Activated T-cell treated with anti-CD3 and anti-CD28 coated beads for 1 hour (primary cell): ENCODE results near the gene UGT2A2.

Experiments used
- DNase-seq: peaks from one replicate; pipeline ENCODE4 v3.0.0-alpha.2; 2020; ENCODE audit warnings: low read depth

Gene UGT2A2

DNA sequence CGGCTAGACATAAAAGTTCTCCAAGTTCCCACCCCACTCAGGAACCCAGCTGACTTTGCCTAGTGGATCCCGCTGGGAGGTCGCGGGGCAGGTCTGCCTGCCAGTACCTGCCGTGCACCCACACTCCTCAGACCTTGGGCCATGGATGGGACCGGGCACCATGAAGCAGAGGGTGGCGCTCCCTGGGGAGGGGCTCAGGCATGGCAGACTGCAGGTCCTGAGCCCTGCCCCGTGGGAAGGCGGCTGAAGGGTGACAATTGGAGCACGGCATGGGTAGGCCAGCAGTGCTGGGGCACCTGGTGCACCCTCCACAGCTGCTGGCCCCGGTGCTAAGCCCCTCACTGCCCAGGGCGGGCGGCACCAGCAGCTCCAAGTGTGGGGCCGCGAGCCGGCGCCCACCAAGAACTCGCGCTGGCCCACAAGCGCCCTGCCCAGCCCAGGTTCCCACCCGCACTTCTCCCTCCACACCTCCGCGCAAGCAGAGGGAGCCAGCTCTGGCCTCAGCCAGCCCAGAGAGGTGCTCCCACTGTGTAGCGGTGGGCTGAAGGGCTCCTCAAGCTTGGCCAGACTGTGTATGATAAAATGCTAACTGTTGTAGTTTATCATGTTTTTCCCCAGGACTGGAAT lies 63.1 kb downstream of the UGT2A2 start:
- no peak for DNase-seq

DNA sequence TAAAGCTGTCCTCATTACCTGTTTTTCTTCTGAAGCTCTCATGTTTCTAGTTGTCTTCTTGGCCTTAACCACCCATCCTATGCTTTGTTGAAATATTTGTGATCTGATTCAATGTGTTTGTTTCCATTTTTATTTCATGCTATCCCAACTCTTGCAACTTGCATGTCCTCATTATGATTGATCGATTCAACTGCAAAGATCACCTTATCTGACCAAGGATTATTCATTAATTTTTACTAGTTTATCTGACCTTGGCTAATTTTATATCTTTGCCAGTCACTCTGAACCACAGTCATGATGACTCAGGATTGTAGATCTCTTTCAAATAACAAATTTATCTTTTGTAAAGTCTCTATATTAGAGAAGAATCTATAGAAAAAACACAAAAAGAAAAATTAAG lies 70.7 kb downstream of the UGT2A2 start:
- DNase-seq, result no peak

DNA sequence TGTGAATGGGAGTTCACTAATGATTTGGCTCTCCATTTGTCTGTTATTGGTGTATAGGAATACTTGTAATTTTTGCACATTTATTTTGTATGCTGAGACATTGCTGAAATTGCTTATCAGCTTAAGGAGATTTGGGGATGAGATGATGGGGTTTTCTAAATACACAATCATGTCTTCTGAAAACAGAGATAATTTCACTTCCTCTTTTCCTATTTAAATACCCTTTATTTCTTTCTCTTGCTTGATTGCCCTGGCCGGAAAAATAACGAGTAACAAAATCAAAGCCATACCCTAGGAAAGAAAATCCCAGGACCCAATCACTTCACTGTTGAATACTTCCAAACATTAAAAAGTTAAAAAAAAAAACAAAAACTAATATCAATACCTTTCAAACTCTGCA lies 76.0 kb downstream of the UGT2A2 start:
- DNase-seq, result no peak

- no peak for DNase-seq
Observed at GRCh38 chr4:69549651-69550050, 89.8 kb downstream of the UGT2A2 start.

GRCh38 chr4:69546134-69546765 lies 93.2 kb downstream of the UGT2A2 start:
- no peak for DNase-seq
